Heart right ventricle (tissue), 16 donors: ENCODE results near the gene LAMC3. TPM values are rescaled to one million over a fixed set of nuclear protein-coding genes. Genes with fewer than 3 reads are reported as not detected.

Experiments used
- ATAC-seq, 8 donors: fragments of 200-7000 bp; cut with Tn5 transposase; one replicate each; pipeline ENCODE4 v1.9.1; 2020; ENCODE audit warnings: mild to moderate bottlenecking in 8 of 8, moderate library complexity in 8 of 8, moderate number of reproducible peaks in 1 of 8
- DNase-seq, 2 donors: peaks; one replicate each; pipeline ENCODE4 v3.0.0-alpha.2; 2020
- H3K27ac ChIP-seq, 10 donors: fragments of 200-600 bp; sonication (generic) in 2 of 10; one replicate each; pipeline versions ENCODE4 v1.5.0 to v1.8.0; 2020 to 2022; ENCODE audit warnings: mild to moderate bottlenecking in 3 of 10
- H3K27me3 ChIP-seq, 7 donors: fragments of 200-600 bp; one replicate each; pipeline ENCODE4 v1.8.0; 2021 to 2022; ENCODE audit warnings: mild to moderate bottlenecking in 2 of 7
- H3K36me3 ChIP-seq, 9 donors: fragments of 200-600 bp; sonication (generic) in 1 of 9; one replicate each; pipeline versions ENCODE4 v1.5.0 to v1.8.0; 2020 to 2022; ENCODE audit warnings: mild to moderate bottlenecking in 2 of 9
- H3K4me1 ChIP-seq, 9 donors: fragments of 200-600 bp; sonication (generic) in 1 of 9; one replicate each; pipeline versions ENCODE4 v1.5.0 to v1.8.0; 2020 to 2022; ENCODE audit warnings: mild to moderate bottlenecking in 4 of 9
- H3K4me3 ChIP-seq, 10 donors: fragments of 200-600 bp; sonication (generic) in 2 of 10; one replicate each; pipeline versions ENCODE4 v1.5.0 to v1.8.0; 2020 to 2022; ENCODE audit warnings: mild to moderate bottlenecking in 7 of 10, moderate library complexity in 2 of 10
- H3K9me3 ChIP-seq, 11 donors: fragments of 200-600 bp in 10 of 11; sonication (generic) in 2 of 11; one replicate each; pipeline versions ENCODE4 v1.5.0 to v1.8.0; 2013 to 2022; ENCODE audit warnings: mild to moderate bottlenecking in 2 of 11, control low read depth in 1 of 11, moderate library complexity in 1 of 11
- WGBS, 2 donors: extraction: QIAGEN DNeasy Blood & Tissue Kit; methylation state at CpG; one replicate each; pipeline ENCODE4 v1.1.7; 2013; ENCODE audit warnings: inconsistent platforms in 1 of 2; 5-methylcytosine and 5-hydroxymethylcytosine counted together
- intact Hi-C, 10 donors: fragments of 100-400 bp; cut with DNase I; formaldehyde crosslinking; loops; one replicate each; pipeline versions ENCODE4 v1.11.1 to v1.14.2; 2022
- polyA plus RNA-seq, 2 donors: library from polyadenylated mRNA; stranded (reverse); fragments of 200-250 nt; gene quantifications; one replicate each; pipeline ENCODE4 v1.2.3, GENCODE V29; 2013
- total RNA-seq, 10 donors: library from RNA; stranded (reverse); fragmentation: NEBNext Ultra II Directional in 3 of 10; extraction: Animal tissue kit (Norgen Biotek cat#: 25700) in 3 of 10; gene quantifications; one replicate each; pipeline versions ENCODE4 v1.2.1 to v1.2.4, GENCODE V29; 2021 to 2023
- TF ChIP-seq, protein P1 (sequence below), 9 donors: fragments of 200-600 bp; sonication (generic) in 2 of 9; IDR thresholded peaks; one replicate each; pipeline versions ENCODE4 v1.5.0 to v1.8.0; 2021 to 2022; ENCODE audit warnings: antibody characterized with exemption in 9 of 9, mild to moderate bottlenecking in 5 of 9, moderate library complexity in 1 of 9
- donor health status: Arrhythmogenic right ventricular cardiomyopathy.
- donor health status: ischemic (EF 13 %, LVEDD 7.1; RV severe dilation, severe dysfunction).
- donor health status: healthy with polysubstance abuse.
- donor health status: DM: no; HTN: yes; CAD: no.
- donor health status: DM: no; HTN: no; CAD: no.
- donor health status: ischemic (EF 25% LVEDD 6.9; RV normal size, moderate dysfunction).
- donor health status: ischemic (EF 25% LVEDD 5.7; RV mildly dilated, moderate dysfunction).
- donor health status: healthy.
- donor health status: DM: yes; HTN: yes; CAD: no.
- donor health status: Ischemic cardiomyopathy.
- donor health status: ischemic (EF 35%, LVEDD 5.7; RV mildly dilated, moderate dysfunction).
- donor health status: nonischemic (EF 11% LVEDD 7.7; RV severe dilation, severe dysfunction).
- donor health status: DM: yes; HTN: yes; CAD: no.
- donor health status: PGD.
- donor health status: ischemic (EF 29% LVEDD 5.4; RV normal size, mild dysfunction).
- donor health status: nonischemic (EF 23%, LVEDD 6.1; RV moderate dilation, normal function).

The LAMC3 gene
- total and polyA plus RNA-seq, 12 donors: 0.07 to 5.4 (median 0.30) TPM; not detected in 1

DNA sequence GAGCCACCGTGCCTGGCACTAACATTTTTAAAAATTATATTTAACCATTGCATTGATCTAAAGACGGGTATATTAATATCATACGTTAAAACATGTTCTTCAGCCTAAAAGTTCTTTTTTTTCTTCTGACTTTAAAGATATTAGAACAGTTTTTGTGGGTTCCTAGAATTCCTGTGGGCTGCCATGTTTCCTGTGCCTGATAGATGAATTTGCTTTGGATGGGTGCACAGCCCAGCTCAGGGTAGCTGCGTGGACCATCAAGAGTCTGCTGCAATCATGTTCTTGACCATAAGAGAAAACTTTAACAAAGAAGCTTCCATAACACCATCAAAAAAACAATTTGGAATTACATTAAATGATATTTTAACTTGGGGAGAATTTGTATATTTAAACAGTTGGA, 2.4 kb upstream of the LAMC3 start:
- intact Hi-C loops: no loop called here
- Histone ChIP-seq H3K4me1 (peaks cover 0 to 7% (median 0%) of the 10 kb centered on the region in 9 donors), H3K4me3 (no peak overlapping the region), H3K27ac (no peak overlapping the region), H3K36me3 (no peaks in the 10 kb centered on the region), H3K9me3 (peaks cover 0 to 4% (median 0%) of the 10 kb centered on the region in 11 donors), H3K27me3 (peaks cover 9 to 51% (median 46%) of the 10 kb centered on the region in 7 donors)
- WGBS, 2 donors: 89 to 90% methylated on average over 4 of the region's 4 CpGs
- no peak for ATAC-seq
- TF ChIP-seq, protein P1, sequence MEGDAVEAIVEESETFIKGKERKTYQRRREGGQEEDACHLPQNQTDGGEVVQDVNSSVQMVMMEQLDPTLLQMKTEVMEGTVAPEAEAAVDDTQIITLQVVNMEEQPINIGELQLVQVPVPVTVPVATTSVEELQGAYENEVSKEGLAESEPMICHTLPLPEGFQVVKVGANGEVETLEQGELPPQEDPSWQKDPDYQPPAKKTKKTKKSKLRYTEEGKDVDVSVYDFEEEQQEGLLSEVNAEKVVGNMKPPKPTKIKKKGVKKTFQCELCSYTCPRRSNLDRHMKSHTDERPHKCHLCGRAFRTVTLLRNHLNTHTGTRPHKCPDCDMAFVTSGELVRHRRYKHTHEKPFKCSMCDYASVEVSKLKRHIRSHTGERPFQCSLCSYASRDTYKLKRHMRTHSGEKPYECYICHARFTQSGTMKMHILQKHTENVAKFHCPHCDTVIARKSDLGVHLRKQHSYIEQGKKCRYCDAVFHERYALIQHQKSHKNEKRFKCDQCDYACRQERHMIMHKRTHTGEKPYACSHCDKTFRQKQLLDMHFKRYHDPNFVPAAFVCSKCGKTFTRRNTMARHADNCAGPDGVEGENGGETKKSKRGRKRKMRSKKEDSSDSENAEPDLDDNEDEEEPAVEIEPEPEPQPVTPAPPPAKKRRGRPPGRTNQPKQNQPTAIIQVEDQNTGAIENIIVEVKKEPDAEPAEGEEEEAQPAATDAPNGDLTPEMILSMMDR (IDR thresholded peaks at IDR 0.05): no peak
- no peak for DNase-seq

DNA sequence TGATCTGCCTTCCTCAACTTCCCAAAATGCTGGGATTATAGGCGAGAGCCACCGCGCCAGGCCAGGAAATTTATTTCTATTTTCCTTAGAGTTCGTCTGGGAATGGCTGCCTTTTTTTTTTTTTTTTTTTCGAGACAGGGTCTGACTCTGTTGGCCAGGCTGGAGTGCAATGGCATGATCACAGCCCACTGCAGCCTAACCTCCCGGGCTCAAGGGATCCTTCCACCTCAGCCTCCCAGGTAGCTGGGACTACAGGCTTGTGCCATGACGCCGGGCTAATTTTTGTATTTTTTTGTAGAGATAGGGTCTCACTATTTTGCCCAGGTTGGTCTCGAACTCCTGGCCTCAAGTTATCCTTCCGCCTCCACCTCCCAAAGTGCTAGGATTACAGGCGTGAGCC, 888 bp upstream of the LAMC3 start:
- Histone ChIP-seq H3K27ac (no peak overlapping the region), H3K9me3 (peaks cover 0 to 4% (median 0%) of the 10 kb centered on the region in 11 donors), H3K27me3 (peaks cover 9 to 54% (median 38%) of the 10 kb centered on the region in 7 donors), H3K4me3 (no peak overlapping the region), H3K36me3 (no peaks in the 10 kb centered on the region), H3K4me1 (peaks cover 0 to 7% (median 0%) of the 10 kb centered on the region in 9 donors)
- TF ChIP-seq, protein P1 (IDR thresholded peaks at IDR 0.05): no peak
- intact Hi-C loops: loop anchor here in 1 of 10 donors (2.0 kb wide), 1 partner anchor 39 kb away; no protein-coding TSS in a partner anchor
- ATAC-seq (no peak), DNase-seq (no peak)
- 84 to 85% methylated on average over 11 of the region's 11 CpGs for WGBS, 2 donors

DNA sequence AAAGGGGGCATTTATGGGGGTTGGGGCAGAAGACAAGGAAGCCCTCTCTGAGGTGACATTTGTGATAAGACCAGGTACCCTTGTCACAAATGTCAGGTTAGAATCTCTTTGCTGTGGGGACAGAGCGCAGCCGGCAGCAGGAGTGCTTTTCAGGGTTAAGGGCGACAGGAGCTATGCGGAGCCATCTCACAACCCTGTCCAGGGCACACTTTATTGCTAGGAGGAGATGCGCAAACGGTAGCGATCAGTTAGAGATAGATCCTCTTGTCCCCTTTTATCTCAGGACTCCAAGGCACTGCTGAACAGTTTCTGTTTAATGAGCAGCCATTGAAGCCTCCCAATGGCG, 438 bp upstream of the LAMC3 start:
- ATAC-seq: no peak
- H3K4me1 ChIP-seq: peaks cover 0 to 7% (median 2%) of the 10 kb centered on the region in 9 donors
- intact Hi-C loops: loop anchor here in 1 of 10 donors (2.0 kb wide), 1 partner anchor 38 kb away; no protein-coding TSS in a partner anchor

DNA sequence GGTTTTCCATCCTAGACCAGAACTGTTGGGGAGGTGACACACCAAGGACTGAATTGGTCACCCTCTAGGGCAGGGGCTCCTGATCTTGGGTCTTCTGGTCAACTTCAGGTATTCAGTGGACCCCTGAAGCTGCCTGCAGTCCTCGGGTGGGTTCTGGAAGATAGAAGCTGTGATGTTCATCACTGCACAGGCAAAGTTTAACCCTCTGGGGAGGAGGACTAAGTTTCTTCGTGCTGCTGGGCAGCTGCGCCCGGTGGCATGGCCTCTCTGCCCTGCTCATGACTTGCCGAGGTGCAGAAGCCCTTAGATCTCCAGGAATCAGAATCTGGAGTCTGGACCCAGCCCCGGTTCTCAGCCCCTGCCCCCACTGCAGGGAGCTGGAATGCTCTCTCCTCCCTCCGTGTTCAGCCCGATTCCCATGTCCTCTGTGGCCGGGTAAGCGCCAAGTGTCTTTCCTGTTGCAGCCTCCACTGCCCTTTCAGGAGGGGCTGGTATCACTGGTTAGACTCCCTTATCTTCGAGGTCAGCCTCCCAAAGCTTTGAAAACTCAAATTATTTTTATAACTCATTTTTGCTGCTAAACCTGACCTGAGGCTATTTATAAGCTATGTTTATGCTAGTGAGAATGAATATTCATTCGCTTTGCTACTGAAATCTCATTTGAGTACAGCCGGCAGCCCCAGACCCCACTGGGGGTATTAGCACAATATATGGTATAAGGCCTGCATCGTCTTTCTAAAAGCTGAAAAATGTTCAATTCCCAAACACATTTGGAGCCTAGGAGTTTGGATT, 1.7 kb downstream of the LAMC3 start:
- intact Hi-C loops: loop anchor here in 1 of 10 donors (5.0 kb wide), 1 partner anchor 37 kb away; no protein-coding TSS in a partner anchor
- TF ChIP-seq, protein P1 (IDR thresholded peaks at IDR 0.05): no peak
- DNase-seq (no peak), ATAC-seq (no peak)
- Histone ChIP-seq H3K4me1 (peaks cover 0 to 11% (median 4%) of the 10 kb centered on the region in 9 donors), H3K4me3 (no peak overlapping the region), H3K36me3 (no peaks in the 10 kb centered on the region), H3K9me3 (no peaks in the 10 kb centered on the region), H3K27me3 (peaks cover 9 to 60% (median 44%) of the 10 kb centered on the region in 7 donors), H3K27ac (no peak overlapping the region)
- WGBS, 2 donors: 58 to 59% methylated on average over 14 of the region's 14 CpGs

More for the DNA sequence above, 438 bp upstream of the LAMC3 start:
- TF ChIP-seq, protein P1 (IDR thresholded peaks at IDR 0.05): no peak
- Histone ChIP-seq H3K4me3 (peak overlapping the region in 6 of 10 donors; percentile 16 to 40 (median 26)), H3K9me3 (peaks cover 0 to 4% (median 0%) of the 10 kb centered on the region in 11 donors), H3K27ac (no peak overlapping the region), H3K36me3 (no peaks in the 10 kb centered on the region), H3K27me3 (peaks cover 9 to 55% (median 38%) of the 10 kb centered on the region in 7 donors)
- 33 to 36% methylated on average over 8 of the region's 8 CpGs for WGBS, 2 donors
- DNase-seq: no peak
